Stomach (tissue), 9 donors: Measurements from ENCODE around the gene MAST2. TPM values are rescaled to one million over a fixed set of nuclear protein-coding genes. Genes with fewer than 3 reads are reported as not detected.

Experiments used
- DNase-seq, 2 donors: peaks; one replicate each; pipeline versions ENCODE4 v3.0.0 to v3.0.0-alpha.2; 2013 to 2019
- H3K27ac ChIP-seq, 5 donors: fragments of 200-600 bp in 4 of 5; sonication (generic) in 4 of 5; one replicate each; pipeline ENCODE4 v1.5.1; 2013 to 2019; ENCODE audit warnings: mild to moderate bottlenecking in 1 of 5, moderate library complexity in 1 of 5
- H3K27me3 ChIP-seq, 3 donors: fragments of 200-600 bp; sonication (generic); one replicate each; pipeline ENCODE4 v1.5.1; 2017 to 2019; ENCODE audit warnings: mixed run types in 1 of 3
- H3K36me3 ChIP-seq, 4 donors: fragments of 200-600 bp; sonication (generic); 1 replicate in 3 of 4; 2 replicates in 1 of 4; pipeline ENCODE4 v1.5.1; 2016 to 2019
- H3K4me1 ChIP-seq, 4 donors: fragments of 200-600 bp; sonication (generic); one replicate each; pipeline ENCODE4 v1.5.1; 2016 to 2019
- H3K4me3 ChIP-seq, 4 donors: fragments of 200-600 bp; sonication (generic) in 3 of 4; one replicate each; pipeline ENCODE4 v1.5.1; 2016 to 2019; ENCODE audit warnings: mild to moderate bottlenecking in 1 of 4
- H3K9me3 ChIP-seq, 4 donors: fragments of 200-600 bp; sonication (generic); one replicate each; pipeline ENCODE4 v1.5.1; 2016 to 2019
- EP300 ChIP-seq: sonication (generic); formaldehyde crosslinking; IDR thresholded peaks from one replicate; pipeline ENCODE4 v1.6.1; 2017; ENCODE audit warnings: antibody characterized with exemption
- POLR2A ChIP-seq, 4 donors: fragments of 450-650 bp; IDR thresholded peaks; one replicate each; pipeline ENCODE4 v1.6.1; 2016; ENCODE audit warnings: antibody characterized with exemption in 4 of 4, control low read depth in 2 of 4, mild to moderate bottlenecking in 1 of 4, moderate library complexity in 1 of 4
- POLR2AphosphoS5 ChIP-seq, 3 donors: sonication (generic); formaldehyde crosslinking; IDR thresholded peaks; one replicate each; pipeline ENCODE4 v1.6.1; 2016; ENCODE audit warnings: antibody characterized with exemption in 3 of 3
- WGBS, 5 donors: extraction: QIAGEN DNeasy Blood & Tissue Kit in 3 of 5; methylation state at CpG; one replicate each; pipeline versions ENCODE4 v1.1.5 to v1.1.7; 2013 to 2018; 5-methylcytosine and 5-hydroxymethylcytosine counted together
- intact Hi-C: fragments of 100-400 bp; cut with DNase I; formaldehyde crosslinking; loops from one replicate; pipeline ENCODE4 v1.15.1; 2023; ENCODE audit warnings: low total_unique reads
- polyA plus RNA-seq, 3 donors: library from polyadenylated mRNA; stranded (reverse); fragments of 200-250 nt; gene quantifications; one replicate each; pipeline ENCODE4 v1.2.3, GENCODE V29; 2013
- total RNA-seq, 5 donors: library from RNA; depleted of rRNA; stranded (reverse); fragments of >200 nt; gene quantifications; one replicate each; pipeline versions ENCODE4 v1.1.0 to v1.2.3, GENCODE V29; 2014 to 2016
- TF ChIP-seq, protein P1 (sequence below), 7 experiments: fragments of 450-650 bp in 4 of 7; fragments of 200-600 bp in 3 of 7; sonication (generic) in 3 of 7; IDR thresholded peaks; one replicate each; pipeline ENCODE4 v1.5.1; 2016 to 2019; ENCODE audit warnings: antibody characterized with exemption in 7 of 7, control low read depth in 2 of 7, mild to moderate bottlenecking in 1 of 7
- donor health status: healthy with polysubstance abuse.
- donor health status: Bipolar disorder and iron deficiency.
- donor health status: healthy.

MAST2 gene
- total and polyA plus RNA-seq, 8 donors, result 5.3 to 131 (median 34.8) TPM

- no peaks in the 10 kb centered on the region for H3K27me3 ChIP-seq
- WGBS, 5 donors, result 92 to 96% (median 94%) methylated on average over 6 of the region's 6 CpGs
- intact Hi-C loops, result no loop called here
- H3K4me1 ChIP-seq, result peaks cover 0 to 11% (median 0%) of the 10 kb centered on the region in 4 donors
- peaks cover 28 to 77% (median 63%) of the 10 kb centered on the region in 4 donors for H3K36me3 ChIP-seq
- H3K4me3 ChIP-seq, result no peak overlapping the region
- no peak for DNase-seq
- H3K9me3 ChIP-seq, result no peaks in the 10 kb centered on the region
- no peak overlapping the region for H3K27ac ChIP-seq
- no peak for TF ChIP-seq POLR2AphosphoS5 (IDR thresholded peaks at IDR 0.05)
- no peak for TF ChIP-seq POLR2A (IDR thresholded peaks at IDR 0.05)
- TF ChIP-seq, protein P1, sequence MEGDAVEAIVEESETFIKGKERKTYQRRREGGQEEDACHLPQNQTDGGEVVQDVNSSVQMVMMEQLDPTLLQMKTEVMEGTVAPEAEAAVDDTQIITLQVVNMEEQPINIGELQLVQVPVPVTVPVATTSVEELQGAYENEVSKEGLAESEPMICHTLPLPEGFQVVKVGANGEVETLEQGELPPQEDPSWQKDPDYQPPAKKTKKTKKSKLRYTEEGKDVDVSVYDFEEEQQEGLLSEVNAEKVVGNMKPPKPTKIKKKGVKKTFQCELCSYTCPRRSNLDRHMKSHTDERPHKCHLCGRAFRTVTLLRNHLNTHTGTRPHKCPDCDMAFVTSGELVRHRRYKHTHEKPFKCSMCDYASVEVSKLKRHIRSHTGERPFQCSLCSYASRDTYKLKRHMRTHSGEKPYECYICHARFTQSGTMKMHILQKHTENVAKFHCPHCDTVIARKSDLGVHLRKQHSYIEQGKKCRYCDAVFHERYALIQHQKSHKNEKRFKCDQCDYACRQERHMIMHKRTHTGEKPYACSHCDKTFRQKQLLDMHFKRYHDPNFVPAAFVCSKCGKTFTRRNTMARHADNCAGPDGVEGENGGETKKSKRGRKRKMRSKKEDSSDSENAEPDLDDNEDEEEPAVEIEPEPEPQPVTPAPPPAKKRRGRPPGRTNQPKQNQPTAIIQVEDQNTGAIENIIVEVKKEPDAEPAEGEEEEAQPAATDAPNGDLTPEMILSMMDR (IDR thresholded peaks at IDR 0.05), result no peak
- TF ChIP-seq EP300, result no peak
These were observed 207.2 kb downstream of the MAST2 start for GRCh38 chr1:46010611-46011010.

DNA sequence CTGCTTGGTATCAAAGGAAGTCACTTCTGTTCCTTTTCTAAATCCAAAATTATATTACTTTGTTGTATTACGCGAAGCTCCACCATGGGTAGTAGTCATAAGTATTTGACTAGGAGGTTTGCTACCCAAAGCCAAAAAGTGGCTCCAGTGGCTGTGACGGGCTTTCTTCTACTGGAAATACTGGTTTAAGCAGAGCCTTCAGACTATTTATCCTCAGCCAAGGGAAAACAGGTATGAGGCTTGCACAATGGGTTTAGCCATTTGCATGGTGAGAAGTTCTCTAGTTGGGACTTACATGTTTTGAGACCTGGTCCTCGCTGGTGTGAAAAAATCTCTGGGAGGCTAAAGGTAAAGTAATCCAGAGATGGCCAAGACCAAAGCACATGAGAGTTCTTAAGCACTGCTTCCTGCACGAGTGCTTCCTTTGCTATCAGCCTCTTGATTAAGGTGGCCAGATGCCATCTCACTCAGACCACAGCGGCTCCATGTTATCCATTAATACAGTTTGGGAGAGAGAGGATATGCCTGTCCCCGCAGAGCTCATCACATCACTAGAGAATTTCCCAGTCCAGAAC is 207.8 kb downstream of the MAST2 start:
- Histone ChIP-seq H3K4me3 (no peak overlapping the region), H3K27me3 (no peaks in the 10 kb centered on the region), H3K9me3 (no peaks in the 10 kb centered on the region), H3K36me3 (peaks cover 28 to 73% (median 59%) of the 10 kb centered on the region in 4 donors), H3K4me1 (peaks cover 0 to 5% (median 0%) of the 10 kb centered on the region in 4 donors), H3K27ac (no peak overlapping the region)
- TF ChIP-seq, protein P1 (IDR thresholded peaks at IDR 0.05), result no peak
- TF ChIP-seq POLR2AphosphoS5 (IDR thresholded peaks at IDR 0.05) (no peak), EP300 (no peak), POLR2A (IDR thresholded peaks at IDR 0.05) (no peak)
- intact Hi-C loops, result no loop called here
- WGBS, 5 donors, result 77 to 90% (median 87%) methylated on average over 7 of the region's 7 CpGs
- no peak for DNase-seq

DNA sequence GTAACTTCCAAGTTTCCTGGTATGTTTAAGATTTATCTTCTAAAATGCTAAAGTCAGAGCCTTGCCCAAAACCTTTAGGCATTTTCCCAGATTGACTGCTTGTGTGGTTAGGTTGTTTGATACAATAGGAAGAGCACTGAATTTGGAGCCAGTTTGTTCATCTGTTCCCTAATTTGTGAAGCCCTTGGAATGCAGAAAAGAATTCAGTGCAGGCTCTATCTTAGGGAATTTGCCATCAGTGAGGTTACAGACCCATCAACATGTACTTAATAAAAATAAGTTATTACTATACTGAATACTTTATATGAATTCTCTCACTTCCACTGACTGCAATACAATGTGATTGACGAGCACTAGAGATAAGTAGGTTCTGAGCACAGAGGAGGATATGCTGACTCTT is 208.8 kb downstream of the MAST2 start:
- WGBS, 5 donors, result 81 to 98% (median 93%) methylated on average over 1 of the region's 1 CpG
- peaks cover 20 to 63% (median 49%) of the 10 kb centered on the region in 4 donors for H3K36me3 ChIP-seq
- intact Hi-C loops, result no loop called here

GRCh38 chr1:46013581-46013980 is 210.2 kb downstream of the MAST2 start:
- intact Hi-C loops, result no loop called here
- Histone ChIP-seq H3K27me3 (no peaks in the 10 kb centered on the region), H3K9me3 (no peaks in the 10 kb centered on the region), H3K4me3 (no peak overlapping the region), H3K27ac (no peak overlapping the region), H3K36me3 (peaks cover 14 to 49% (median 36%) of the 10 kb centered on the region in 4 donors), H3K4me1 (no peaks in the 10 kb centered on the region)
- DNase-seq, result no peak
- WGBS, 5 donors, result 88 to 99% (median 97%) methylated on average over 3 of the region's 3 CpGs
- TF ChIP-seq EP300, result no peak
- no peak for TF ChIP-seq POLR2AphosphoS5 (IDR thresholded peaks at IDR 0.05)
- TF ChIP-seq, protein P1 (IDR thresholded peaks at IDR 0.05), result no peak
- no peak for TF ChIP-seq POLR2A (IDR thresholded peaks at IDR 0.05)

More for the DNA sequence above, 208.8 kb downstream of the MAST2 start:
- DNase-seq, result no peak
- H3K27ac ChIP-seq, result no peak overlapping the region
- H3K9me3 ChIP-seq, result no peaks in the 10 kb centered on the region
- no peaks in the 10 kb centered on the region for H3K27me3 ChIP-seq
- TF ChIP-seq EP300, result no peak
- TF ChIP-seq POLR2A (IDR thresholded peaks at IDR 0.05), result no peak
- no peak overlapping the region for H3K4me3 ChIP-seq
- H3K4me1 ChIP-seq, result no peaks in the 10 kb centered on the region

DNA sequence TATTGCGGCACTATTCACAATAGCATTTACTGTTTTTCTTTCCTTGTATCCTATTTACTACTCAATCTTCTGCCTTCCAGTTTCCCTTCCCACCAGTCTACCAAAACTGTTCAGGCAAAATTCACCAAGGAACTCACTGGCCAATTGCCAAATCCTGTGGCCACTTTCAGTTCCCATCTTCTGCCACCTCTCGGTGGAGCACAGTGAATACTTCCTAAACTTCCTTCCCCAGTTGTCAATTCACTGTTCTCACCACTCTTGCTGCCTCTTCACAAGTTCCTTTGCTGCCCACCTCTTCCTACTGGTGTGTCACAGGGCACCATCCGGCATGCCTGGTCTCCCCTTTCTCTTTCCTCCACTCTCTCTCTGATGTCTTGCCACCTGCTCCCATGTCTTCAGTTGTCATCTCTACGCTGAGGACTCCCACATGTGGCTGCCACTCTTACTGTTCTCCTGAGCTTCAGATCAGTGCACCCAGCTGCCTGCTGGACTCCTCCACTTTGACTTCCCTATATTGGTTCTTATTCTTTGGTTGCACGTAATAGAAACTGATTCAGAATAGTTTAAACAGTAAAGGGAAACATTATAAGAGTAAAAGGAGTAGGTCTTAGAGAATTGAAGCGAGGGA is 214.6 kb downstream of the MAST2 start:
- 84 to 93% (median 91%) methylated on average over 6 of the region's 6 CpGs for WGBS, 5 donors
- Histone ChIP-seq H3K9me3 (no peaks in the 10 kb centered on the region), H3K4me3 (no peak overlapping the region), H3K27me3 (no peaks in the 10 kb centered on the region), H3K36me3 (peaks cover 5 to 28% (median 17%) of the 10 kb centered on the region in 4 donors), H3K27ac (no peak overlapping the region), H3K4me1 (no peaks in the 10 kb centered on the region)
- TF ChIP-seq EP300, result no peak
- TF ChIP-seq POLR2AphosphoS5 (IDR thresholded peaks at IDR 0.05), result no peak
- TF ChIP-seq, protein P1 (IDR thresholded peaks at IDR 0.05), result no peak
- no peak for TF ChIP-seq POLR2A (IDR thresholded peaks at IDR 0.05)
- no peak for DNase-seq
- intact Hi-C loops, result no loop called here
